B cell (primary cell): ENCODE measurements around the gene RC3H2.

Experiments used
- EZH2 ChIP-seq: IDR thresholded peaks from 2 replicates; pipeline ENCODE4 v1.6.1; 2012; ENCODE audit warnings: borderline replicate concordance, low read depth, mild to moderate bottlenecking, moderate library complexity, low read length; ENCODE audit not compliant: insufficient read depth, poor library complexity, severe bottlenecking
- TF ChIP-seq, protein P1 (sequence below): fragments of 200-600 bp; IDR thresholded peaks from one replicate; pipeline ENCODE4 v1.8.0; 2022; ENCODE audit warnings: antibody characterized with exemption, mild to moderate bottlenecking

DNA sequence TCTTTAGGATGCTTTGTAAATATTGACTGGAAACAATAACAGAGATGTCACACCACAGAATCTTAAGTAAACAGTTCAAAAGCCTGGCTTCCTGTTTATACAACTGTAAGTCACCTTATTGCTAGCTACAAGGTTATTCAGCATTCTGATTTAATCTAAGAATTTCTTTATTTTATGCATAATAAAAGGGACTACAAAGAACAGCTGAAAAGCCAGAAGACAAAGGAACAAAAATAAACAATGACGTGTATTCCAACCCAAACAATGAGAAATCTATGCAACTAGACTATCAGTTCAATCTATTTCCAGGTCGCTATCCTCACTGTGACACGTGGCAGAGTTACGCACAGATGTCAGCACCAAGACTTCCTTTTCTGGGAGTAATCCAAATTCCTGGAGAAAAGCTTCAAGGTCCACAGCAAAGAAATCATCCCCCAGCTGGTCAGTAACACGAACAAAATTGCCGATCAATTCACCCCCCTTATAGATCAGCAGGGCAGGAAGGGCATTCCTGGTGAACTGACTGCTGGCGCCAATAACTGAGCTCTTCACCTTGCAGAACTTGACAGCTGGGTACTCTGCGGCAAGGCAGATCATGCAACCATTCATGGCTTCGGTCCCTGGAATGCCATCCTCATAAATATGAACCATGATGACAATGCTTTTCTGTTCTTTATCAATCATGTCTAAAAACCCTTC, 85.2 kb downstream of the RC3H2 start:
- TF ChIP-seq, protein P1, sequence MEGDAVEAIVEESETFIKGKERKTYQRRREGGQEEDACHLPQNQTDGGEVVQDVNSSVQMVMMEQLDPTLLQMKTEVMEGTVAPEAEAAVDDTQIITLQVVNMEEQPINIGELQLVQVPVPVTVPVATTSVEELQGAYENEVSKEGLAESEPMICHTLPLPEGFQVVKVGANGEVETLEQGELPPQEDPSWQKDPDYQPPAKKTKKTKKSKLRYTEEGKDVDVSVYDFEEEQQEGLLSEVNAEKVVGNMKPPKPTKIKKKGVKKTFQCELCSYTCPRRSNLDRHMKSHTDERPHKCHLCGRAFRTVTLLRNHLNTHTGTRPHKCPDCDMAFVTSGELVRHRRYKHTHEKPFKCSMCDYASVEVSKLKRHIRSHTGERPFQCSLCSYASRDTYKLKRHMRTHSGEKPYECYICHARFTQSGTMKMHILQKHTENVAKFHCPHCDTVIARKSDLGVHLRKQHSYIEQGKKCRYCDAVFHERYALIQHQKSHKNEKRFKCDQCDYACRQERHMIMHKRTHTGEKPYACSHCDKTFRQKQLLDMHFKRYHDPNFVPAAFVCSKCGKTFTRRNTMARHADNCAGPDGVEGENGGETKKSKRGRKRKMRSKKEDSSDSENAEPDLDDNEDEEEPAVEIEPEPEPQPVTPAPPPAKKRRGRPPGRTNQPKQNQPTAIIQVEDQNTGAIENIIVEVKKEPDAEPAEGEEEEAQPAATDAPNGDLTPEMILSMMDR = no peak
- TF ChIP-seq EZH2 = no peak
